Inflammatory macrophage treated with lipopolysaccharide for 4 hours (primary cell): ENCODE data around the gene GNG12.
A peak's percentile ranks its signal among the peaks of the same experiment; 100 is the strongest.
"Not testable (repeated sequence)": the region's sequence is repeated elsewhere in the genome, so short reads cannot be mapped to it uniquely, and the experiment has no call there.

Experiments
- DNase-seq: peaks from one replicate; pipeline ENCODE4 v3.0.0-alpha.2; 2020

GNG12 gene

DNA sequence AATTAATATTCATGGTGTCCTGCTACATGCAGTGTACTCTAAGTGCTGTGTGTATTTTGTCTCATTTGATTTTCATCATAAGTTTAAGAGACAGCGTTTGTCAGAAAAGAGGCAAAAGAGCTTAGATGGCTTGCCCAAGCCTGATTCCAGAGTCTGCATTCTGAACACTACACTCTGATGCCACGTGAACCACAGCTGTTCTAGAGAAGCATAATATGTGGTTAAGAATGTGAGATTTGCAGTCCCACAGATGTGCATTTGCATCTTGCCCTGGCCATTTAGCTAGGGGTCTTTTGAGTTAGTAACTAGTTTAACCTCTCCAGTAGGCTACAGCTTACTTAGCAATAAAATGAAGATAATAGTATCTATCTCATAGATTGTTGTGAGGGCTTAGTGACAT is 157.5 kb downstream of the GNG12 start:
- no peak for DNase-seq

DNA sequence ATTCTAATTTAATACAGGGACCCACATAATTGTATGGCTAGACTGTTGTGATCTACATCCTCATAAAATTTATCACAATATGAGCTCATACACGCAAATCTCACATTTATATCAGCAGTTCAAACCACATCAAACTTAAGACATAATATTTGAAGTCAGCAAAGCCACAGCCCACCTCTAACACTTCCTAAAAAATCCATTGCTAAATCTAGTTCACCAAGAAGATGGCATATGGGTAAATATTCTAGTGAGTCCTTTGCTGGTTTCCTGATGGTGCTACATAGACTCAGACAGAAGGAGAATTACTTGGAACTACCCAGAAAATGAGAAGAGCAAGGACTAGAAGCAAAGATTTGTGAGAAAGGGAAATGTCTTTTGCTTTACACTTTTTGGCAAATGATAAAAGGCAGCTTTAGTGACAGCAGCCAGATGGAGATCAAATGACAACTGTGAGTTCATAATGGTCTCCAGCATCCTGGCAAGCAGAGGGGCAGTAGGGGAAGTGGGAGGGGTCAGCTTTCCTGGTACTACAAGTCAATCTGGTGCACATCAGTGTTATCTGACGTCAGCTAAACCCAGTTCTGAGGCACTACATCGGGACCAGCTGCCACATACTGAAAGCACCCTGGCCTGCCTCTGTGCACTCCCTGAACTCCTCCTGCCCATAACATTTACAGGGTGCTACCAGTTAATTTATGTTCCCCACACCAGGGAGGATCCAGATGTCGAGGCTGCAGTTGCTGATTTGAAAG is 158.8 kb downstream of the GNG12 start:
- DNase-seq, result no peak

DNA sequence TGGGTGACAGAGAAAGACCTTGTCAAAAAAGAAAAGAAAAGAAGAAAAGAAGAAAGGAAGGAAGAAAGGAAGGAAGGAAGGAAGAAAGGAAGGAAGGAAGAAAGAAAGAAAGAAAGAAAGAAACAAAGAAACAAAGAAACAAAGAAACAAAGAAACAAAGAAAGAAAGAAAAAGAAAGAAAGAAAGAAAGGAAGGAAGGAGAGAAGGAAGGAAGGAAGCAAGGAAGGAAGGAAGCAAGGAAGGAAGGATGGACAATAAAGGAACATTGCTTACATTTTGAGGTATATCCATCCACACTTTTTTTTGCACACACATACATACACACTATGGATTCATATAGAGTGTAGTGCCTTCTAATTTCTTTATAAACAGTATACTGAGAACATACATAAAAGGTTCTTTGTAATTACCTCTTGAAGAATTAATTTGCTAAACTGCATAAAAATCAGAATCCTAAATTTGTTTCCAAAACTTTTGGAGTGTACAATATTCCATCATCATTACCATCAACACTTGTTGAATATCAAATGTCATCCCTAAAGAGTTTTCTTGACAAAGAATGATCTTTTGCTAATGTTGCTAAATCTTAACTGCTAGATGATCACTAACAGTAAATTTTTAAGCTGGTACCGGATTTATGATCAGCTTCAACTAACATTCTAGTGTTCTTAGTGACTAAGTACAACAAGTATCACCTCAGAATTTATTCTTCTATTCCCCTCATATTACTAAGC is 159.6 kb downstream of the GNG12 start:
- no peak for DNase-seq

DNA sequence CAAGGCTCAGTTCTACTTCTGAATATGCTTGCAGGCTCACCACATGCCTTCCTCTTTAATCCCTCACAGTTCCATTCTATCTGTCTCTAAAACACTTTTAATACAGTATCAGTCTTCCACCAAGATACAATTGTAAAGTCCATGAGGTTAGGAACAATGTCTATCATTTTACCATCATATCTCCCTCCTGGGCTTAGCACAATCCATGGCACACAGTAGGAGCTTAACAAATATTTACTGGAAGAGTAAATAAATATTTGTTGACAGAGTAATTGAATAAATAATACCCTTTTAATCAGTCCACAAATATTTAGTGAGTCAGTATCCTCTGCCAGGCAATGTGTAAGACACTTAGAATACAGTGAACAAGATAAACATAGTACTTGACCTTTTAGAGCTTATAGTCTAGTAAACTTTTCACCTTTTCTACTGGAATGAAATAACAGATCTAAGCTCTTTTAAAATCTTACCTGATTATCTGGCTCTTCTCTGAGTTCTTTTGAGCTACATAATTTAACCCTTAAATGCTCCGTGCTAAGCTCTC is 160.9 kb downstream of the GNG12 start:
- no peak for DNase-seq

DNA sequence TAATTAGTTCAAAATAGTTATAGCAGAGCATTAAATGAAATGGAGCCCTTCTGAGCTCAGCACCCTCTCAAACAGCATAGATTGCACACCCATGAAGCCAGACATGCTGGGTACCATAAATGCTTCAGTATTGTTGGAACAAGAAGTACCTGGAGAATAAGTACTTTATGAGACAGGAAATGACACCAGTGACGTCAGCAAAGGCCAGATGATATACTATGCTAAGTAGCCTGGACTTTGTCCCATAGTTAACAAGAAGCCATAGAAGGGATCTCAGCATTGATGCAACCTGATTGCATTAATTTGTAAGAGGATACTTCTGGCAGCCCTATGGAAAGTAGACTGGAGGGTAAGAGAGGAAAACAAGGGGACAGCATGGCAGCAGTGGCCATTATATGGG is 164.6 kb downstream of the GNG12 start:
- DNase-seq, result no peak

DNA sequence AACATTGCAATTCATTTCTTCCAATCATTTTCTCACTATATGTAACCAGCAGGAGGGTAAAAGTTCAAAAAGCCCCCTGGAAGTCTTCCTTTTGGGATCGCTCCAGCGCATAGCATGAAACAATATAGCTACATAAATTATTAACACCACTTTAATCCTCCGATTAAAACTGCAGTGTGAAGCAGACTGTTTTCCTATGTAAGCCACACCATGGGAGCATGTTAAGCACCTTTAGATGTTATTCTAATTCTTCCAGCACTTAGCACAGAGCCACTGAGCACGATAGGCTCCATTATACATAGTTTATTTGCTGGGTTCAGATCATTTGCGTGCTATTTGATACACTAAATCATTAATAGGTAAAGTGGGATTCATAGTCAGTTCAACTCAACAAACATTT is 166.6 kb downstream of the GNG12 start:
- no peak for DNase-seq

DNA sequence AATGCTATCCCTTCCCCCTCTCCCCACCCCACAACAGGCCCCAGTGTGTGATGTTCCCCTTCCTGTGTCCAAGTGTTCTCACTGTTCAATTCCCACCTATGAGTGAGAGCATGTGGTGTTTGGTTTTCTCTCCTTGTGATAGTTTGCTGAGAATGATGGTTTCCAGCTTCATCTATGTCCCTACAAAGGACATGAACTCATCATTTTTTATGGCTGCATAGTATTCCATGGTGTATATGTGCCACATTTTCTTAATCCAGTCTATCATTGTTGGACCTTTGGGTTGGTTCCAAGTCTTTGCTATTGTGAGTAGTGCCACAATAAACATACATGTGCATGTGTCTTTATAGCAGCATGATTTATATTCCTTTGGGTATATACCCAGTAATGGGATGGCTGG is 168.0 kb downstream of the GNG12 start:
- DNase-seq, result not testable (repeated sequence)

DNA sequence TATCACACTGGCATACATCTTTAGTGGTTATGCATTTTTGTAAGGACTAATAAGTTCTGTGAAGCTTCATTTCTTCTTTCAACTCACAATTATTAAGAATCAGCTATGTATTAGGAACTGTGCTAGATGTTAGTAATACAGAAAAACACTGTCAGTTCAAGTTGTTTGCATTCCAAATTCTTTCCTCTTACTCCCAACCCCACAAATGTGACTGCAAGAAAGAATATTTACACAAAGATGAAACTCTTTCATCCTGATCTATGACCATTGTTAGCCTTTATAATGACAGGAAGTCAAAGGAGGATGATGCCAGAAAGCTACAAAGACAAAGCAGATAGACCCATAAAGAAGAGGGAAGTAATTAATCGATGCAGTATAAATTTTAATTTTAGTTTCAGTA is 169.2 kb downstream of the GNG12 start:
- no peak for DNase-seq

DNA sequence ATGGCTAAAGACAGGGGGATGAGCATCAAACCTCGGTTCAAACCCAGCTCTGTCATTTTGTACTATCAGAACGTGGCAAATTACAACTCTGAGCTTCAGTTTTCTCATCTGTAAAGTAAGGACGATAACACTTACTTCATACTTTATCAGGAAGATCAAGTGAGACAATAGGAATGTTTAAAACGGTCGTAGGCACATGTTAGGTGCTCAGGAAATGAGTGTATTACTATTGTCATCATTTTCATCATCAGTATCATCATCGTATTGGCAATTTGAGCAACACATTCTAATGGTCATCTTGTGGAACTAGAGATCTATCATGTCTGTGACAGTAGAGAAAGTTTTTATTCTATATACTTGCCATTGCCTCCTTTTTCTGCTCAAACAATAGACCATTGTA is 170.4 kb downstream of the GNG12 start:
- DNase-seq, result no peak

DNA sequence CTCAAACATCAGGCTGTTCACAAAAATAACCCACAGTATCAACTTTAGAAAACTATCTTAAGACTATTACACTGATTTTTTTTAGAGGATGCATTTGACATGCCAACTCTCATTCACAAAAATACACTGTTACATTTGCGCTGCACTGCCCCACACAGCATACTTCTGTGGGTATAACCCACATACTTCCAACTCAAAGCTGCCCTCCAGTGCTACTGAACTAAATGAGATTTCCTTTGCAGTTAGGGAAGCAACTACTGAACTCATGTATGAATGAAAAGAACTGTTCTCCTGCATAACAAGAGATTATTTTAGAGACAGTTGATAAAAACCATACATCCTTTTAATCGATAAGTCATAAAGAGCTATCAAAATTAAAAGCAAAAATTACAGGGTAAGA is 174.0 kb downstream of the GNG12 start:
- DNase-seq, result no peak

DNA sequence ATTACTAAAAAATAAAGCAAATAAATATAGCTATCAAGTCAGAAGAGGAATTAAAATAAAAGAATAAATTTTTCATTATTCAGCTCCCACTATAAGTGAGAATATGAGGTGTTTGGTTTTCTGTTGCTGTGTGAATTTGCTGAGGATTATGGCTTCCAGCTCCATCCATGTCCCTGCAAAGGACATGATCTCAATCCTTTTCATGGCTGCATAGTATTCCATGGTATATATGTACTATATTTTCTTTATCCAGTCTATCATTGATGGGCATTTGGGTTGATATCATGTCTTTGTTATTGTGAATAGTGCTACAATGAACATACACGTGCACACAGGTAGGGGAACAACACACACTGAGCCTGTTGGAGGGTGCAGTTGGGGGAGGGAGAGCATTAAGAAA is 176.1 kb downstream of the GNG12 start:
- not testable (repeated sequence) for DNase-seq

DNA sequence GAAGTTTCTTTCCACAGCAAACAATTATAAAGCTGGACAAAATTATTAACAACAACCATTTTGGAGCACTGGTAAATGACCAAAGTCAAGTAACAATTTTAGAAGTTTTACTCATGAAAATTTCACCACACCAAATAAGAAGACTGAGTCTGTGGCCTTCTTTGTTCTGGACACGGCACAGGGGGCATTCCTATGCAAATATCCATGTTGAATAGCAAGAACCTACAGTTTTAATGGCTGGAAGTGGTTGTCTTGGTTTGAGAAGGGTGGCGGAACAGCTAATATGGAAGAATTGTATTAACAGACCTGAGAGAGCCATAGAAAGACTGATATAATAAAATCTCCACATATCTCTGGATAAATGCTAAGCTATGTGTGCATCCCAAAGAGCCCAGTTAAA is 177.7 kb downstream of the GNG12 start:
- no peak for DNase-seq

DNA sequence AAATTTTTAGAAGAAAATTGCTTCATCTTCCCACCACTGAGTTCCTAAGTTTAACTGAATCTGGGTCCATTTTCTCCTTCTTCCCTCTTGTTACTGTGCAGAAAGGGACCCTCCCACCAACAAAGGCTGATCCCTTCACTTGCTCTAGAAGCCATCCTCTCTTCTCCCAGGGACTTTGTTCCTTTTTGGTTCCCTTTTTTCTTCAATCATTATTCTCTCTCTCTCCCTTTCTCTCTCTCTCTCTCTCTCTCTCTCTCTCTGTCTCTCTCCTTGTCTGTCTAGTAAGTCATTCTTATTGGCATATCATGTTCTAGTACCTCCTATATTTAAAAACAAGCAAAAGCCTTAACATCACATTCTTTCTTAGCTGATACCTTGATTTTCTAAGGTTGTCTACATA is 180.0 kb downstream of the GNG12 start:
- peak; percentile 21 for DNase-seq

DNA sequence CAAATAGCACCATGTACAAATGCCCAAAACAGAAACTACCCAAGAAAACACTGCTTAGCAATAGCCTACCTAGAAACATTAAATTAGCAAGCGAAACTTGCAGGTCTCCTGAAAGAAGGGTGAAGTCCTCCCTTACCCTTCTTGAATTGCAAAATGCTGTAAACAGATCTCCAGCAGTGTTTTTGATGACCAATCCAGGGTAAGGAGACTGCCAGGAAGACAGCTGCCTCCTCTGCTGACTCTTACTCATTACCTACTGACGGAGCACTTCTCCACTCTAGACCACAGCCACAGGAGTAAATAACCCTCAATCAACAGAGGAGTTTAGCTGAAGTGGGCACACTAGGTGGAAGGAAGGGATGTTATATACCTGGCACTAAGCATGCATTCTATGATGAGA is 180.5 kb downstream of the GNG12 start:
- peak; percentile 66 for DNase-seq
